NT2/D1 (cell line): ENCODE measurements around the gene HERC3.

Experiments
- DNase-seq: peaks from one replicate; pipeline ENCODE4 v3.0.0-alpha.2; 2011; ENCODE audit warnings: low read depth, low spot score
- H3K27me3 ChIP-seq: 2 replicates; pipeline ENCODE4 v1.6.0; 2011; ENCODE audit warnings: mild to moderate bottlenecking; ENCODE audit not compliant: insufficient read length, insufficient read depth
- H3K36me3 ChIP-seq: 2 replicates; pipeline ENCODE4 v1.6.1; 2011; ENCODE audit warnings: mild to moderate bottlenecking, low read length, mixed read lengths; ENCODE audit not compliant: insufficient read depth, insufficient read length
- H3K4me1 ChIP-seq: 2 replicates; pipeline ENCODE4 v1.5.1; 2011; ENCODE audit not compliant: insufficient read depth, insufficient read length
- H3K4me3 ChIP-seq: 2 replicates; pipeline ENCODE4 v1.5.1; 2011; ENCODE audit warnings: low read depth; ENCODE audit not compliant: insufficient read length
- H3K9ac ChIP-seq: 2 replicates; pipeline ENCODE4 v1.6.0; 2011; ENCODE audit warnings: low read depth; ENCODE audit not compliant: insufficient read length
- H3K9me3 ChIP-seq: 2 replicates; pipeline ENCODE4 v1.5.1; 2011; ENCODE audit warnings: mild to moderate bottlenecking, low read length; ENCODE audit not compliant: insufficient read depth
- SUZ12 ChIP-seq: IDR thresholded peaks from 2 replicates; pipeline ENCODE4 v1.6.1; 2011; ENCODE audit not compliant: insufficient read length, insufficient read depth; ENCODE audit errors: extremely low read depth
- YY1 ChIP-seq: IDR thresholded peaks from 2 replicates; pipeline ENCODE4 v1.6.1; 2011; ENCODE audit not compliant: insufficient read length, insufficient read depth
- ZNF274 ChIP-seq: IDR thresholded peaks from 2 replicates; pipeline ENCODE4 v1.6.1; 2011; ENCODE audit warnings: mild to moderate bottlenecking, low read depth, low read length

Gene HERC3

GRCh38 chr4:88591787-88592599 lies at the start of gene HERC3:
Gene HERC3, plus strand, starts transcription at chr4:88592480. Its CDS starts 13,344 bp downstream, at chr4:88605824.
- TF ChIP-seq SUZ12 (no peak), ZNF274 (no peak), YY1 (no peak)
- H3K27me3 ChIP-seq = peaks cover 35% of the 10 kb centered on the region
- peak within 1 kb of the TSS; percentile 64 for H3K9ac ChIP-seq
- H3K9me3 ChIP-seq = no peaks in the 10 kb centered on the region
- DNase-seq = peak; percentile 64
- peak within 1 kb of the TSS; percentile 62 for H3K4me3 ChIP-seq
- H3K36me3 ChIP-seq = no peaks in the 10 kb centered on the region
- no peaks in the 10 kb centered on the region for H3K4me1 ChIP-seq

- no peaks in the 10 kb centered on the region for H3K4me1 ChIP-seq
- no peak overlapping the region for H3K4me3 ChIP-seq
- no peak for DNase-seq
- no peaks in the 10 kb centered on the region for H3K27me3 ChIP-seq
- no peak overlapping the region for H3K9ac ChIP-seq
- TF ChIP-seq SUZ12 (no peak), ZNF274 (no peak), YY1 (no peak)
- H3K9me3 ChIP-seq = no peaks in the 10 kb centered on the region
- no peaks in the 10 kb centered on the region for H3K36me3 ChIP-seq
Measured at GRCh38 chr4:88549815-88550214, 42.5 kb upstream of the HERC3 start.

DNA sequence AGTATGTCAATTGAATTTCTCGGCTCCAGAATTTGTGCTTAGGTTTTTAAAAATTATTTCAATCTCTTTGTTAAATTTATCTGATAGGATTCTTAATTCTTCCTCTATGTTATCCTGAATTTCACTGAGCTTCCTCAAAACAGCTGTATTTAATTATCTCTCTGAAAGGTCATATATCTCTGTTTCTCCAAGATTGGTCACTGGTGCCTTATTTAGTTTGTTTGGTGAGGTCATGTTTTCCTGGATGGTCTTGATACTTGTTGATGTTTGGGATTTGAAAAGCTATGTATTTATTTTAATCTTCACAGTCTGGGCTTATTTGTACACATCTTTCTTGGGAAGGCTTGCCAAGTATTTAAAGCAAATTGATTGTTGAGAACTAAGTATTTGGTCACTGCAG lies 24.7 kb upstream of the HERC3 start:
- H3K4me1 ChIP-seq = no peaks in the 10 kb centered on the region
- DNase-seq = no peak
- no peak overlapping the region for H3K9ac ChIP-seq
- no peaks in the 10 kb centered on the region for H3K36me3 ChIP-seq
- no peak for TF ChIP-seq ZNF274
- no peak for TF ChIP-seq SUZ12
- no peak for TF ChIP-seq YY1
- H3K4me3 ChIP-seq = no peak overlapping the region
- no peaks in the 10 kb centered on the region for H3K27me3 ChIP-seq
- no peaks in the 10 kb centered on the region for H3K9me3 ChIP-seq

DNA sequence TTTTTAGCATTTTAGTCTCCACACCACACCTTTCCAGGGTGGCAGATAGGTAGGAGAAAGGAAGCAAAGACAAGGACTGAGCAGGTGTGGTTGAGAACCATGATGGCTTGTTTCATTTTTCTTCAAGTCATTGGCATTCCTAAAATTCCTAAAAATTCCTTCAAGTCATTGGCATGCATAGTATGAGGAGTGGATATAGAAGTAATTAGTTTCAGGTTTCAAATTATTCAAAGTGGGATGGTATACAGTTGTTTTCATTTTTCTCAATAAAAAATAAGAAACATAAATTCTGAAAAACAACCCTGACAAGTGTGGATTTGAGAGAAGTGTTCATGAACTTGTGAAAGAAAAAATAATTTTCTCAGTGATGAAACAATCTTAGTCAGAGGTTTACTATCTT lies 22.3 kb upstream of the HERC3 start:
- H3K9ac ChIP-seq = no peak overlapping the region
- no peaks in the 10 kb centered on the region for H3K36me3 ChIP-seq
- no peaks in the 10 kb centered on the region for H3K9me3 ChIP-seq
- no peak for TF ChIP-seq ZNF274
- TF ChIP-seq YY1 = no peak
- TF ChIP-seq SUZ12 = no peak
- no peak for DNase-seq
- H3K4me3 ChIP-seq = no peak overlapping the region
- no peaks in the 10 kb centered on the region for H3K4me1 ChIP-seq
- H3K27me3 ChIP-seq = no peaks in the 10 kb centered on the region

DNA sequence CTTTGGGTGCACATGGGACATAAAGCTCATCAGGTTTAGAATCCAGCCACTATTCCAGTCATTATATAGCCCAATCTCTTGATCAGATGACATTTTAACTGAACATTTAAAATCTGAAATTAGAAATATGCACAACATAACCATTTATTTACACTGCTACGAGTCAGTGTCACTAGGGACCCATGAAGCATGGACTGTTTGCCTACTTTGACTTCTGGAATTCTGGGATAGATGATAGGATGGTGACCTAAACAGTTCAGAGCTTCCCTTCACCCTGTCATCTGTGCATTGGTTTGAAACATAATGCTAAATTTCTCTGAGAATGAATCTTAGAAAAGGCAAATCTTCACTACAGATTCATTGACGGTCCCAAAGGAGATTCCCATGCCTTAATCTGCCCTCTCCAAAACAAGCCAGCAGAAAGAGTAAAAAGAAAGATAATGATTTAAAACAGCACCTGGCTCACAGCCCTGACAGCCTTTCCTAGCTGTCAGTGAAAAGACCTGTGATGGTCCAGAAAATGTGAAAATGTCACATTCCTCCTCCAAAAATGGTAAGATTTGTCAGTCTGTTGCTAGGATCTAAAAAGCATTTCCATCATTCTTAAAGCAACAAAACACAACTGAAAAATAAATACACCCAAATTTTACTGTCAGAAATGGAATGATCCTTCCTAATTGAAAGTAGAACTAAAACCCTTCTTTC lies 18.9 kb upstream of the HERC3 start:
- Histone ChIP-seq H3K4me1 (no peaks in the 10 kb centered on the region), H3K4me3 (no peak overlapping the region), H3K9ac (no peak overlapping the region), H3K9me3 (no peaks in the 10 kb centered on the region), H3K27me3 (no peaks in the 10 kb centered on the region), H3K36me3 (no peaks in the 10 kb centered on the region)
- no peak for DNase-seq
- TF ChIP-seq YY1 (no peak), SUZ12 (no peak), ZNF274 (no peak)

- DNase-seq = no peak
- no peak for TF ChIP-seq SUZ12
- TF ChIP-seq YY1 = no peak
- no peak for TF ChIP-seq ZNF274
- no peak overlapping the region for H3K4me3 ChIP-seq
- H3K9me3 ChIP-seq = no peaks in the 10 kb centered on the region
- no peaks in the 10 kb centered on the region for H3K4me1 ChIP-seq
- no peaks in the 10 kb centered on the region for H3K27me3 ChIP-seq
- H3K36me3 ChIP-seq = no peaks in the 10 kb centered on the region
- no peak overlapping the region for H3K9ac ChIP-seq
Measured at GRCh38 chr4:88573995-88574394, 18.3 kb upstream of the HERC3 start.

DNA sequence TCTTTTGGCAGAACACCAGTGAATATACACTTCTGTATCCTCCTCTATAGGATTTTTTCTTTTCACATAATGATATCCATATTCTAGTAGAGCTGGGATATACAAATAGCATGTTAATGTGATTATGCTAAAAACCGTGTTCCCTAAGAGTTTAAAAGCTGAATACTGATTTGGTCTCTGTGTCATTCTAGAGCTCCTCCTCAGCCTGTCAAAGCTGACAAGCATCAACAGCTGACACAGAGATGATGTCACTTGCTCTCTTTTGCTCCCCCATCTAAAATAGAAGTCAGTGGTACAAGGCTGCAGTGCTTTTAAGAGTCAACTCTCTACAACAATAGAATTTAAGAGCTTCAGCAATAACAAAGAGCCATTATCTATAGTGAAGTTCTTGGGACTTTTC lies 17.1 kb upstream of the HERC3 start:
- no peaks in the 10 kb centered on the region for H3K27me3 ChIP-seq
- no peak for DNase-seq
- no peaks in the 10 kb centered on the region for H3K36me3 ChIP-seq
- no peaks in the 10 kb centered on the region for H3K9me3 ChIP-seq
- no peak overlapping the region for H3K9ac ChIP-seq
- H3K4me1 ChIP-seq = no peaks in the 10 kb centered on the region
- no peak for TF ChIP-seq YY1
- no peak for TF ChIP-seq ZNF274
- TF ChIP-seq SUZ12 = no peak
- H3K4me3 ChIP-seq = no peak overlapping the region
